ENCODE results near the gene PARL. TPM values are rescaled to one million over a fixed set of nuclear protein-coding genes. Genes with fewer than 3 reads are reported as not detected.

The PARL gene
- total RNA-seq, 4 donors from 2014 or later: 40.8 to 57.0 (median 47.6) TPM

GRCh38 chr3:183924543-183924942 lies 39.9 kb upstream of the PARL start:
- DNase-seq (ENCODE audit: low spot score): no peak
- no peak for ATAC-seq (ENCODE audit: low FRiP score)
- no peak for TF ChIP-seq CTCF (IDR thresholded peaks at IDR 0.05)

GRCh38 chr3:183922421-183922820 lies 37.7 kb upstream of the PARL start:
- ATAC-seq (ENCODE audit: low FRiP score) (no peak), DNase-seq (ENCODE audit: low spot score) (no peak)
- no peak for TF ChIP-seq CTCF (IDR thresholded peaks at IDR 0.05)

GRCh38 chr3:183921096-183921495 lies 36.4 kb upstream of the PARL start:
- no peak for DNase-seq (ENCODE audit: low spot score)
- ATAC-seq (ENCODE audit: low FRiP score): no peak
- no peak for TF ChIP-seq CTCF (IDR thresholded peaks at IDR 0.05)

GRCh38 chr3:183920416-183920815 lies 35.7 kb upstream of the PARL start:
- no peak for ATAC-seq (ENCODE audit: low FRiP score)
- no peak for DNase-seq (ENCODE audit: low spot score)
- no peak for TF ChIP-seq CTCF (IDR thresholded peaks at IDR 0.05)

GRCh38 chr3:183918178-183918577 lies 33.5 kb upstream of the PARL start:
- DNase-seq (ENCODE audit: low spot score): no peak
- TF ChIP-seq CTCF (IDR thresholded peaks at IDR 0.05): no peak
- no peak for ATAC-seq (ENCODE audit: low FRiP score)

DNA sequence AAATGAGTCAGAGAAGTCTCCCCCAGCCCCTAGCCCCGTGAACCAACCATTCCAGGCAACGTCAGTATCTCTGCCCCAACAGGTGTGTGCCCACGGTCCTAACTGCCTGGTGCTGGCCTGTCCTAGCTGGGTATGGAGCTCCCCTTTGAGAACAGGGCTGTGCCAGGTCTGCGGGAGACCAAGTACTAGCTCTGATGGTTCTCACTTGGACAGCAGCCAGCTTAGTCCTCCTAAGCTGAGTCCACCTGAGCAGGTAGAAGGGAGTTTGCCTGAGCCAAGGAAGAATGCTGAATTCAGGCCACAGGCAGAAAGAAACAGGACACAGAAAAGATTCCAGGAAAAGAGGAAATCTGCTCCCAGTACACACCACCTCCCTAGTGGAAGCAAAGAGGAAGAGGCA lies 33.1 kb upstream of the PARL start:
- ATAC-seq (ENCODE audit: low FRiP score) (no peak), DNase-seq (ENCODE audit: low spot score) (no peak)
- TF ChIP-seq CTCF (IDR thresholded peaks at IDR 0.05): no peak

GRCh38 chr3:183914856-183915255 lies 30.2 kb upstream of the PARL start:
- ATAC-seq (ENCODE audit: low FRiP score): no peak
- TF ChIP-seq CTCF (IDR thresholded peaks at IDR 0.05): no peak
- no peak for DNase-seq (ENCODE audit: low spot score)

All from omental fat pad (tissue), 4 donors.